Testis (tissue), 5 donors: ENCODE data around the gene PLEKHA7. TPM values are rescaled to one million over a fixed set of nuclear protein-coding genes. Genes with fewer than 3 reads are reported as not detected.
"Not testable (repeated sequence)": the region's sequence is repeated elsewhere in the genome, so short reads cannot be mapped to it uniquely, and the experiment has no call there.

ENCODE experiments used
- DNase-seq: peaks from one replicate; pipeline ENCODE4 v3.0.0-alpha.2; 2019
- H3K27ac ChIP-seq, 2 donors: fragments of 200-600 bp; sonication (generic); one replicate each; pipeline ENCODE4 v1.5.1; 2019
- H3K27me3 ChIP-seq: fragments of 200-600 bp; sonication (generic); one replicate; pipeline ENCODE4 v1.5.1; 2019
- H3K36me3 ChIP-seq: fragments of 200-600 bp; sonication (generic); one replicate; pipeline ENCODE4 v1.5.1; 2017; ENCODE audit warnings: low read depth; ENCODE audit errors: missing control alignments
- H3K4me1 ChIP-seq: fragments of 200-600 bp; sonication (generic); one replicate; pipeline ENCODE4 v1.5.1; 2019
- H3K4me3 ChIP-seq, 2 donors: fragments of 200-600 bp; sonication (generic); one replicate each; pipeline ENCODE4 v1.5.1; 2017 to 2019
- H3K9me3 ChIP-seq: fragments of 200-600 bp; sonication (generic); one replicate; pipeline ENCODE4 v1.5.1; 2017
- CTCF ChIP-seq, 3 experiments: fragments of 450-650 bp in 2 of 3; fragments of 200-600 bp in 1 of 3; sonication (generic) in 1 of 3; IDR thresholded peaks; one replicate each; pipeline ENCODE4 v1.5.1; 2016 to 2019; ENCODE audit warnings: antibody characterized with exemption in 3 of 3, mild to moderate bottlenecking in 2 of 3, moderate library complexity in 1 of 3
- POLR2A ChIP-seq: fragments of 450-650 bp; IDR thresholded peaks from one replicate; pipeline ENCODE4 v1.6.1; 2017; ENCODE audit warnings: antibody characterized with exemption, mild to moderate bottlenecking, moderate library complexity
- WGBS, 2 donors: methylation state at CpG; one replicate each; pipeline ENCODE4 v1.1.5; 2018; 5-methylcytosine and 5-hydroxymethylcytosine counted together
- intact Hi-C: fragments of 100-400 bp; cut with DNase I; formaldehyde crosslinking; loops from one replicate; pipeline ENCODE4 v1.15.1; 2023; ENCODE audit warnings: low total_unique reads
- long read RNA-seq, 2 donors: transcript quantifications; one replicate each; lab custom pipeline, GENCODE V29; 2026
- polyA plus RNA-seq: library from polyadenylated mRNA; stranded (reverse); fragments of 350-450 nt; fragmentation: Illumina TruSeq; extraction: RNeasy Lipid Tissue Mini Kit (QIAGEN cat#74804); gene quantifications from one replicate; pipeline ENCODE4 v1.2.3, GENCODE V29; 2014; ENCODE audit warnings: low read depth, low replicate concordance; ENCODE audit not compliant: insufficient read depth
- total RNA-seq, 2 donors: library from RNA; depleted of rRNA; stranded (reverse); fragments of >200 nt; gene quantifications; one replicate each; pipeline ENCODE4 v1.2.3, GENCODE V29; 2016

Gene PLEKHA7, protein sequence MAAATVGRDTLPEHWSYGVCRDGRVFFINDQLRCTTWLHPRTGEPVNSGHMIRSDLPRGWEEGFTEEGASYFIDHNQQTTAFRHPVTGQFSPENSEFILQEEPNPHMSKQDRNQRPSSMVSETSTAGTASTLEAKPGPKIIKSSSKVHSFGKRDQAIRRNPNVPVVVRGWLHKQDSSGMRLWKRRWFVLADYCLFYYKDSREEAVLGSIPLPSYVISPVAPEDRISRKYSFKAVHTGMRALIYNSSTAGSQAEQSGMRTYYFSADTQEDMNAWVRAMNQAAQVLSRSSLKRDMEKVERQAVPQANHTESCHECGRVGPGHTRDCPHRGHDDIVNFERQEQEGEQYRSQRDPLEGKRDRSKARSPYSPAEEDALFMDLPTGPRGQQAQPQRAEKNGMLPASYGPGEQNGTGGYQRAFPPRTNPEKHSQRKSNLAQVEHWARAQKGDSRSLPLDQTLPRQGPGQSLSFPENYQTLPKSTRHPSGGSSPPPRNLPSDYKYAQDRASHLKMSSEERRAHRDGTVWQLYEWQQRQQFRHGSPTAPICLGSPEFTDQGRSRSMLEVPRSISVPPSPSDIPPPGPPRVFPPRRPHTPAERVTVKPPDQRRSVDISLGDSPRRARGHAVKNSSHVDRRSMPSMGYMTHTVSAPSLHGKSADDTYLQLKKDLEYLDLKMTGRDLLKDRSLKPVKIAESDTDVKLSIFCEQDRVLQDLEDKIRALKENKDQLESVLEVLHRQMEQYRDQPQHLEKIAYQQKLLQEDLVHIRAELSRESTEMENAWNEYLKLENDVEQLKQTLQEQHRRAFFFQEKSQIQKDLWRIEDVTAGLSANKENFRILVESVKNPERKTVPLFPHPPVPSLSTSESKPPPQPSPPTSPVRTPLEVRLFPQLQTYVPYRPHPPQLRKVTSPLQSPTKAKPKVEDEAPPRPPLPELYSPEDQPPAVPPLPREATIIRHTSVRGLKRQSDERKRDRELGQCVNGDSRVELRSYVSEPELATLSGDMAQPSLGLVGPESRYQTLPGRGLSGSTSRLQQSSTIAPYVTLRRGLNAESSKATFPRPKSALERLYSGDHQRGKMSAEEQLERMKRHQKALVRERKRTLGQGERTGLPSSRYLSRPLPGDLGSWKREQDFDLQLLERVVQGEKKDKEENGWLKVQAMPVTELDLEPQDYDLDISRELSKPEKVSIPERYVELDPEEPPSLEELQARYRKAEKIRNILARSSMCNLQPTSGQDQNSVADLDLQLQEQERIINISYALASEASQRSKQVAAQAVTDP
- total RNA-seq = 10 to 100 TPM; 63.9 to 64.9 TPM
- 33.0 TPM for polyA plus RNA-seq
- long read RNA-seq, donor 1, partial matches to known transcripts = 0 of 1 reads
- long read RNA-seq, donor 1, other reads (novel, unspliced or antisense) = 0 of 1 reads
- long read RNA-seq, donor 2, partial matches to known transcripts = 0 of 1 reads
- long read RNA-seq, donor 2, other reads (novel, unspliced or antisense) = 0 of 1 reads

DNA sequence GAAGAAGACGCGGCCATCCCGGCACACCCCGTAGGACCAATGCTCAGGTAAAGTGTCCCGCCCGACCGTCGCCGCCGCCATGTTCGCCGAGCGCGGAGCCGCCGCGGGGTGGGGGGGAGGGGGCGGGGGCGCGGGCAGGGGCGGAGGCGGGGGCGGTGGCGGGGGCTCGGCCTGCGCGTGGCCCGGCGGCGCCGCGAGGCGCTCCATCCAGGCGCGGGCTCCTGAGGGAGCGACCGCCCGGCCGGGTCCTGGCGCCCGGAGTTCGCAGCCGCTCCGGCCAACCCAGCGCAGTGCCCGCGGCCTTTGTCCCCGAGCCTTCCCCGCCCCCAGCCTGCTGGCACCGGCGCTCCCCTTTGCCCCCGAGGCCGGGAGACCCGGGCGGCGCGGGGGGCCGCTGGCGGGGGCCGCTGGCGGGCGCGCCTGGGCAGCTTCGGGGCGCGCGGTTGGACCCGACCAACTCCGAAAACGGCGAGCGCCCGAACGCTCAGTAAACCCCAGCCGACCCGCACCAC lies at the start of gene PLEKHA7:
PLEKHA7 (minus strand) TSS at position 94 of the 512 bp plus-strand sequence; CDS start at position 81, 13 bp downstream.
- Histone ChIP-seq H3K36me3 (no peaks in the 10 kb centered on the region), H3K27me3 (no peaks in the 10 kb centered on the region), H3K4me3 (peak within 1 kb of the TSS; percentile 53 to 66), H3K9me3 (no peaks in the 10 kb centered on the region), H3K27ac (no peak within 1 kb of the TSS), H3K4me1 (no peaks in the 10 kb centered on the region)
- intact Hi-C loops = no loop called here
- TF ChIP-seq CTCF (IDR thresholded peaks at IDR 0.05) (no peak), POLR2A (no peak)
- 0% methylated on average over 45 of the region's 76 CpGs; no CpG with 5 or more reads in 1 of the 2 donors for WGBS, 2 donors
- peak; percentile 27 for DNase-seq

- 79 to 83% methylated on average over 4 of the region's 4 CpGs for WGBS, 2 donors
- H3K4me3 ChIP-seq = no peak overlapping the region
- no peak overlapping the region for H3K27ac ChIP-seq
- intact Hi-C loops = no loop called here
- no peaks in the 10 kb centered on the region for H3K9me3 ChIP-seq
- peak; percentile 82 for DNase-seq
- peaks cover 8% of the 10 kb centered on the region for H3K4me1 ChIP-seq
- H3K27me3 ChIP-seq = no peaks in the 10 kb centered on the region
- H3K36me3 ChIP-seq = no peaks in the 10 kb centered on the region
- TF ChIP-seq CTCF (IDR thresholded peaks at IDR 0.05) (peak; percentile 45 to 64 (median 64)), POLR2A (no peak)
Measured at GRCh38 chr11:17063171-17064002, 49.2 kb upstream of the PLEKHA7 start.

GRCh38 chr11:17051146-17051545 lies 36.9 kb upstream of the PLEKHA7 start:
- intact Hi-C loops, H3K9me3 ChIP-seq, H3K27ac ChIP-seq, DNase-seq, H3K36me3 ChIP-seq, H3K4me1 ChIP-seq, H3K4me3 ChIP-seq, H3K27me3 ChIP-seq: not testable (repeated sequence)
- 78 to 81% methylated on average over 13 to 22 of the region's 27 CpGs for WGBS, 2 donors

- WGBS, 2 donors = 80 to 93% methylated on average over 4 of the region's 4 CpGs
Measured at GRCh38 chr11:17048491-17048890, 34.3 kb upstream of the PLEKHA7 start.

More at GRCh38 chr11:17048491-17048890, 34.3 kb upstream of the PLEKHA7 start:
- H3K36me3 ChIP-seq, H3K9me3 ChIP-seq, intact Hi-C loops, H3K27me3 ChIP-seq, H3K4me1 ChIP-seq, DNase-seq, H3K4me3 ChIP-seq, H3K27ac ChIP-seq: not testable (repeated sequence)
